ENCODE measurements around the gene DIS3L2. TPM values are rescaled to one million over a fixed set of nuclear protein-coding genes. Genes with fewer than 3 reads are reported as not detected.

Gene DIS3L2
- total RNA-seq, 1 donor from 2014 or later, result 17.0 TPM

GRCh38 chr2:232229911-232230310 is 268.4 kb downstream of the DIS3L2 start:
- H3K27me3 ChIP-seq (ENCODE audit: low read depth), result no peaks in the 10 kb centered on the region
- no peak for DNase-seq
- no peaks in the 10 kb centered on the region for H3K36me3 ChIP-seq
- intact Hi-C loops (cut with micrococcal nuclease), result no loop called here
- H3K4me3 ChIP-seq, result no peak overlapping the region
- H3K4me1 ChIP-seq, result peaks cover 21% of the 10 kb centered on the region
- no peak overlapping the region for H3K27ac ChIP-seq (replicated peaks)
- TF ChIP-seq, protein P1, sequence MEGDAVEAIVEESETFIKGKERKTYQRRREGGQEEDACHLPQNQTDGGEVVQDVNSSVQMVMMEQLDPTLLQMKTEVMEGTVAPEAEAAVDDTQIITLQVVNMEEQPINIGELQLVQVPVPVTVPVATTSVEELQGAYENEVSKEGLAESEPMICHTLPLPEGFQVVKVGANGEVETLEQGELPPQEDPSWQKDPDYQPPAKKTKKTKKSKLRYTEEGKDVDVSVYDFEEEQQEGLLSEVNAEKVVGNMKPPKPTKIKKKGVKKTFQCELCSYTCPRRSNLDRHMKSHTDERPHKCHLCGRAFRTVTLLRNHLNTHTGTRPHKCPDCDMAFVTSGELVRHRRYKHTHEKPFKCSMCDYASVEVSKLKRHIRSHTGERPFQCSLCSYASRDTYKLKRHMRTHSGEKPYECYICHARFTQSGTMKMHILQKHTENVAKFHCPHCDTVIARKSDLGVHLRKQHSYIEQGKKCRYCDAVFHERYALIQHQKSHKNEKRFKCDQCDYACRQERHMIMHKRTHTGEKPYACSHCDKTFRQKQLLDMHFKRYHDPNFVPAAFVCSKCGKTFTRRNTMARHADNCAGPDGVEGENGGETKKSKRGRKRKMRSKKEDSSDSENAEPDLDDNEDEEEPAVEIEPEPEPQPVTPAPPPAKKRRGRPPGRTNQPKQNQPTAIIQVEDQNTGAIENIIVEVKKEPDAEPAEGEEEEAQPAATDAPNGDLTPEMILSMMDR (IDR thresholded peaks at IDR 0.05; ENCODE audit: borderline replicate concordance), result no peak
- H3K9me3 ChIP-seq (replicated peaks), result no peaks in the 10 kb centered on the region

GRCh38 chr2:232230560-232230959 is 269.0 kb downstream of the DIS3L2 start:
- Histone ChIP-seq H3K36me3 (no peaks in the 10 kb centered on the region), H3K9me3 (replicated peaks) (no peaks in the 10 kb centered on the region), H3K4me1 (peaks cover 21% of the 10 kb centered on the region), H3K27me3 (ENCODE audit: low read depth) (no peaks in the 10 kb centered on the region), H3K27ac (replicated peaks) (no peak overlapping the region), H3K4me3 (no peak overlapping the region)
- intact Hi-C loops (cut with micrococcal nuclease), result no loop called here
- TF ChIP-seq, protein P1 (IDR thresholded peaks at IDR 0.05; ENCODE audit: borderline replicate concordance), result peak; percentile 15
- no peak for DNase-seq

DNA sequence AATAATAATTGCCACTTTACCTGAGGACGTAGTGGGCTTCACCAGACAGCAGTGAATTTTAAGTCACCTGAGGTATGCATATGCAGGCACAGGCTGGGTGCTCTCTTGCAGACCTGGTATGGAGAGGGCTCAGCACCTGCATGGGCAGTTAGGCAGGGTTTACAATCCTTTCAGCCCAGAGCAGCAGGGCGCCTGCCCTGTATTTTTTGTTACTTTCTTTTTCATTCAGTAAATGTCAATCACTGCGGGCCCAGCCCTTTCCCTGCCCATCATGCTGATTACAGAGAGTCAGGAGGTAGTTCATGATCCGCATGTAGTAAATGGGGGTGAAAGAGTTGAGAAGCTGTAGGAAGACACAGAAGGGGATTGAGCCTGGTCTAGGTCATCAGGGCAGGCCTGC is 270.0 kb downstream of the DIS3L2 start:
- DNase-seq, result no peak
- TF ChIP-seq, protein P1 (IDR thresholded peaks at IDR 0.05; ENCODE audit: borderline replicate concordance), result no peak
- no peaks in the 10 kb centered on the region for H3K9me3 ChIP-seq (replicated peaks)
- H3K36me3 ChIP-seq, result no peaks in the 10 kb centered on the region
- H3K27me3 ChIP-seq (ENCODE audit: low read depth), result no peaks in the 10 kb centered on the region
- no peak overlapping the region for H3K4me3 ChIP-seq
- H3K4me1 ChIP-seq, result peaks cover 21% of the 10 kb centered on the region
- intact Hi-C loops (cut with micrococcal nuclease), result no loop called here
- H3K27ac ChIP-seq (replicated peaks), result no peak overlapping the region

- Histone ChIP-seq H3K4me1 (peaks cover 21% of the 10 kb centered on the region), H3K4me3 (no peak overlapping the region), H3K9me3 (replicated peaks) (no peaks in the 10 kb centered on the region), H3K36me3 (no peaks in the 10 kb centered on the region), H3K27ac (replicated peaks) (no peak overlapping the region), H3K27me3 (ENCODE audit: low read depth) (no peaks in the 10 kb centered on the region)
- DNase-seq, result no peak
- intact Hi-C loops (cut with micrococcal nuclease), result no loop called here
- TF ChIP-seq, protein P1 (IDR thresholded peaks at IDR 0.05; ENCODE audit: borderline replicate concordance), result no peak
Observed at GRCh38 chr2:232232915-232233314, 271.4 kb downstream of the DIS3L2 start.

DNA sequence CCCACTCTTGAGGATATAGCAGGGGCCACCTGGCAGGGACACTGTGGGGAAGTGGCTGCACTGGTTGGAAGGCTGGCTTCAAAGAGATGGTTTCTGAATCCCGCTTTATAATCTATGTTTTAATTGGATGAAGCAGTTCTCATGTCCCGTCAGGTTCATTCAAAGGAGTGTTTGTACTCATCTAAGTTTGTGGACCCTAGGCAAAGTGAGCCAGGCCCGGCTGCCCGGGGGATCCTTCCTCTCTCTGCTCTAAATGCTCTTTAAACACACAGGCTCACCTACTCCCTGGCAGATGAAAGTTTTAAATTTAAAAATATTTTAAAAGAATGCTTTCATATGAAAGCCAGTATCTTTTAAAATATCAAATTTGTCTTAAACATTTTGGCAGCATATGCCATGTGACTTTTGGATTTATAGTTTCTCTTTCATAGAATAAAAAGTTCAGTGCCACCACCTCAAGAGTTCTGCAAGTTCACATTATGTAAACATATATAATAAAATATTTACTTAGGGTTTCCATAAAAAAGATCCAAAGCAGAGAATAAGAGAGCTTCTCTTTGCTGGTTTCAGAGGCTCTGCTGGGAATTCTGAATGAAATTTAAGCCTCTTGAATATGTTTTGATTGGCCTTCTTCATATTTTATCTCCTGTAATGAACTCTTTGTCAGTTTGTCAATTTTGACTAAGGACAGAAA is 273.6 kb downstream of the DIS3L2 start:
- Histone ChIP-seq H3K4me3 (no peak overlapping the region), H3K4me1 (peaks cover 3% of the 10 kb centered on the region), H3K27me3 (ENCODE audit: low read depth) (no peaks in the 10 kb centered on the region), H3K27ac (replicated peaks) (no peak overlapping the region), H3K36me3 (peaks cover 19% of the 10 kb centered on the region), H3K9me3 (replicated peaks) (no peaks in the 10 kb centered on the region)
- intact Hi-C loops (cut with micrococcal nuclease), result no loop called here
- TF ChIP-seq, protein P1 (IDR thresholded peaks at IDR 0.05; ENCODE audit: borderline replicate concordance), result no peak
- no peak for DNase-seq

Data from left ventricle myocardium inferior (tissue), 1 donor.